SK-N-SH (cell line): ENCODE data around the gene UCN.

Experiments
- CTCF ChIP-seq: fragments of 200-600 bp; sonication (generic); IDR thresholded peaks from 2 replicates; pipeline ENCODE4 v1.6.1; 2017; ENCODE audit warnings: antibody characterized with exemption, mild to moderate bottlenecking, moderate library complexity
- EP300 ChIP-seq, 2 experiments: IDR thresholded peaks; 2 replicates each; pipeline versions ENCODE4 v1.4.0 to v1.6.1; 2012; ENCODE audit warnings: borderline replicate concordance in 1 of 2, low read depth in 1 of 2, low read length in 1 of 2
- EZH2phosphoT487 ChIP-seq: fragments of 200-600 bp; sonication (generic); IDR thresholded peaks from 2 replicates; pipeline ENCODE4 v1.6.1; 2017; ENCODE audit warnings: low read depth, mixed run types, mild to moderate bottlenecking, antibody characterized with exemption, moderate library complexity, borderline replicate concordance
- GABPA ChIP-seq: IDR thresholded peaks from 2 replicates; pipeline ENCODE4 v1.4.0; 2012; ENCODE audit warnings: low read depth, mild to moderate bottlenecking
- POLR2AphosphoS5 ChIP-seq: IDR thresholded peaks from 2 replicates; pipeline ENCODE4 v1.6.1; 2012; ENCODE audit warnings: low read depth, low read length
- REST ChIP-seq: IDR thresholded peaks from 2 replicates; pipeline ENCODE4 v1.6.1; 2012; ENCODE audit warnings: mild to moderate bottlenecking, low read depth, low read length, moderate library complexity
- RXRA ChIP-seq: IDR thresholded peaks from 2 replicates; pipeline ENCODE4 v1.4.0; 2012; ENCODE audit warnings: low read depth, mild to moderate bottlenecking, borderline replicate concordance
- SMC3 ChIP-seq: IDR thresholded peaks from 2 replicates; pipeline ENCODE4 v1.6.1; 2012; ENCODE audit warnings: low read depth, low read length, improper control_type of control experiment
- USF2 ChIP-seq: fragments of 150-350 bp; IDR thresholded peaks from 2 replicates; pipeline ENCODE4 v1.6.1; 2017; ENCODE audit warnings: antibody characterized with exemption, low read length, low read depth, borderline replicate concordance

- TF ChIP-seq RXRA (no peak), EP300 (IDR thresholded peaks at IDR 0.05; ENCODE audit: borderline replicate concordance in 1 of 2, low read depth in 1 of 2, low read length in 1 of 2) (no peak), CTCF (no peak), REST (no peak), POLR2AphosphoS5 (no peak), EZH2phosphoT487 (no peak), GABPA (no peak), SMC3 (no peak), USF2 (no peak)
Observed at GRCh38 chr2:27270670-27271069, 37.6 kb downstream of the UCN start.
